GM12865 (cell line): ENCODE results near the gene MNS1.

Experiments
- DNase-seq: peaks from one replicate; pipeline ENCODE4 v3.0.0; 2010; ENCODE audit warnings: low read depth
- H3K4me3 ChIP-seq: 2 replicates; pipeline ENCODE4 v1.5.1; 2011; ENCODE audit warnings: mild to moderate bottlenecking, low read depth, low read length, control low read depth
- CTCF ChIP-seq: IDR thresholded peaks from 2 replicates; pipeline ENCODE4 v1.5.1; 2011; ENCODE audit warnings: low read length, control low read depth, low read depth, inconsistent platforms; ENCODE audit not compliant: insufficient read depth; ENCODE audit errors: missing control alignments

The MNS1 gene

GRCh38 chr15:56471440-56472069 lies 6.6 kb upstream of the MNS1 start:
- H3K4me3 ChIP-seq: no peak overlapping the region
- TF ChIP-seq CTCF: no peak
- DNase-seq: no peak

GRCh38 chr15:56469483-56469882 lies 4.5 kb upstream of the MNS1 start:
- no peak overlapping the region for H3K4me3 ChIP-seq
- DNase-seq: no peak
- no peak for TF ChIP-seq CTCF

- peak; percentile 64 for DNase-seq
Observed at GRCh38 chr15:56468401-56468800, 3.5 kb upstream of the MNS1 start.

GRCh38 chr15:56467616-56468015 lies 2.7 kb upstream of the MNS1 start:
- no peak for DNase-seq

More at GRCh38 chr15:56468401-56468800, 3.5 kb upstream of the MNS1 start:
- no peak for TF ChIP-seq CTCF
- peak overlapping the region; percentile 33 for H3K4me3 ChIP-seq

GRCh38 chr15:56460947-56461346 lies 4.0 kb downstream of the MNS1 start:
- no peak for TF ChIP-seq CTCF
- no peak overlapping the region for H3K4me3 ChIP-seq
- no peak for DNase-seq

More at GRCh38 chr15:56467616-56468015, 2.7 kb upstream of the MNS1 start:
- no peak overlapping the region for H3K4me3 ChIP-seq
- no peak for TF ChIP-seq CTCF

GRCh38 chr15:56460071-56460470 lies 4.9 kb downstream of the MNS1 start:
- DNase-seq: no peak
- H3K4me3 ChIP-seq: no peak overlapping the region
- TF ChIP-seq CTCF: no peak

- H3K4me3 ChIP-seq: no peak overlapping the region
- no peak for TF ChIP-seq CTCF
- DNase-seq: no peak
Observed at GRCh38 chr15:56459096-56459495, 5.8 kb downstream of the MNS1 start.
